ENCODE measurements around the gene CABP2.
"Not testable (repeated sequence)": the region's sequence is repeated elsewhere in the genome, so short reads cannot be mapped to it uniquely, and the experiment has no call there.

The CABP2 gene

GRCh38 chr11:67522844-67523555 is at the start of gene CABP2:
TSS of gene CABP2 (minus strand) at chr11:67523446. CDS start at chr11:67523326, 120 bp downstream.
- no peak for DNase-seq

- peak; percentile 86 to 88 for DNase-seq
Observed at GRCh38 chr11:67572747-67573419, 49.6 kb upstream of the CABP2 start.

- no peak for DNase-seq
Observed at GRCh38 chr11:67572305-67572704, 49.1 kb upstream of the CABP2 start.

GRCh38 chr11:67571443-67571842 is 48.2 kb upstream of the CABP2 start:
- no peak for DNase-seq

GRCh38 chr11:67564230-67564629 is 41.0 kb upstream of the CABP2 start:
- DNase-seq: no peak

- DNase-seq: peak in 1 of 2 experiments; percentile 19
Observed at GRCh38 chr11:67563705-67564114, 40.5 kb upstream of the CABP2 start.

GRCh38 chr11:67562963-67563704 is 39.9 kb upstream of the CABP2 start:
- DNase-seq: no peak

- no peak for DNase-seq
Observed at GRCh38 chr11:67561971-67562619, 38.8 kb upstream of the CABP2 start.

GRCh38 chr11:67558084-67558772 is 35.0 kb upstream of the CABP2 start:
- DNase-seq: no peak

- no peak for DNase-seq
Observed at GRCh38 chr11:67556244-67556643, 33.0 kb upstream of the CABP2 start.

GRCh38 chr11:67551697-67552096 is 28.5 kb upstream of the CABP2 start:
- DNase-seq: not testable (repeated sequence)

- no peak for DNase-seq
Observed at GRCh38 chr11:67551127-67551526, 27.9 kb upstream of the CABP2 start.

GRCh38 chr11:67548555-67549110 is 25.4 kb upstream of the CABP2 start:
- no peak for DNase-seq

GRCh38 chr11:67548112-67548511 is 24.9 kb upstream of the CABP2 start:
- not testable (repeated sequence) for DNase-seq

- DNase-seq: peak; percentile 27 to 65
Observed at GRCh38 chr11:67545280-67545679, 22.0 kb upstream of the CABP2 start.

GRCh38 chr11:67544616-67545242 is 21.5 kb upstream of the CABP2 start:
- no peak for DNase-seq

- no peak for DNase-seq
Observed at GRCh38 chr11:67543585-67543984, 20.3 kb upstream of the CABP2 start.

GRCh38 chr11:67542971-67543370 is 19.7 kb upstream of the CABP2 start:
- no peak for DNase-seq

GRCh38 chr11:67542169-67542568 is 18.9 kb upstream of the CABP2 start:
- DNase-seq: no peak

- no peak for DNase-seq
Observed at GRCh38 chr11:67541198-67541597, 18.0 kb upstream of the CABP2 start.

- no peak for DNase-seq
Observed at GRCh38 chr11:67539550-67539949, 16.3 kb upstream of the CABP2 start.
